ENCODE measurements around the gene AMT. TPM values are rescaled to one million over a fixed set of nuclear protein-coding genes. Genes with fewer than 3 reads are reported as not detected.

AMT gene
- total and polyA plus RNA-seq, 2 of the 13 experiments (the other 11 are each of a cell fraction or from before 2014, with no cell fraction given): 35.3 to 59.0 TPM

GRCh38 chr3:49469037-49469935 is 47.0 kb upstream of the AMT start (continued):
- TF ChIP-seq RNF219 (CRISPR knock-in tag; IDR thresholded peaks at IDR 0.05): no peak
- TF ChIP-seq NCOA2 (CRISPR knock-in tag; IDR thresholded peaks at IDR 0.05): peak; percentile 13
- TF ChIP-seq ZNF691 (CRISPR knock-in tag; IDR thresholded peaks at IDR 0.05; ENCODE audit: borderline replicate concordance, low read depth): 0 out of 2 replicates have a peak, but pooled peaks have one; percentile 39
- TF ChIP-seq ZNF382 (CRISPR knock-in tag; IDR thresholded peaks at IDR 0.05; ENCODE audit: borderline replicate concordance): no peak
- TF ChIP-seq FOSL2 (CRISPR knock-in tag; IDR thresholded peaks at IDR 0.05): no peak
- TF ChIP-seq GLI4 (CRISPR knock-in tag; IDR thresholded peaks at IDR 0.05; ENCODE audit: borderline replicate concordance): no peak
- TF ChIP-seq CAMTA2 (CRISPR knock-in tag; IDR thresholded peaks at IDR 0.05; ENCODE audit: borderline replicate concordance): no peak
- TF ChIP-seq HNRNPLL (IDR thresholded peaks at IDR 0.05; ENCODE audit: low read depth, low read length, poor library complexity, severe bottlenecking): no peak
- TF ChIP-seq ESRRA (CRISPR knock-in tag; IDR thresholded peaks at IDR 0.05; ENCODE audit: low read depth): no peak
- no peak for TF ChIP-seq ZNF564 (CRISPR knock-in tag; IDR thresholded peaks at IDR 0.05)
- TF ChIP-seq ZNF589 (CRISPR knock-in tag; conservative IDR thresholded peaks at IDR 0.05): no peak
- TF ChIP-seq ZNF746 (CRISPR knock-in tag; IDR thresholded peaks at IDR 0.05): no peak
- TF ChIP-seq ZNF792 (CRISPR knock-in tag; IDR thresholded peaks at IDR 0.05): no peak; the same call in 1 of the 2 replicates
- no peak for TF ChIP-seq SYNCRIP (IDR thresholded peaks at IDR 0.05; ENCODE audit: insufficient read depth, low read depth, low read length)
- no peak for TF ChIP-seq ZNF232 (CRISPR knock-in tag; IDR thresholded peaks at IDR 0.05; ENCODE audit: borderline replicate concordance)
- TF ChIP-seq ZNF839 (CRISPR knock-in tag; IDR thresholded peaks at IDR 0.05; ENCODE audit: borderline replicate concordance): no peak
- no peak for TF ChIP-seq ZBTB25 (CRISPR knock-in tag; IDR thresholded peaks at IDR 0.05)
- TF ChIP-seq CREB3 (CRISPR knock-in tag; IDR thresholded peaks at IDR 0.05): no peak
- no peak for TF ChIP-seq ZFP82 (CRISPR knock-in tag; IDR thresholded peaks at IDR 0.05; ENCODE audit: borderline replicate concordance)
- no peak for TF ChIP-seq ATF3 (CRISPR knock-in tag; IDR thresholded peaks at IDR 0.05)
- TF ChIP-seq ZNF816 (CRISPR knock-in tag; IDR thresholded peaks at IDR 0.05; ENCODE audit: borderline replicate concordance): no peak
- no peak; the same call in 1 of the 2 replicates for TF ChIP-seq SRY (CRISPR knock-in tag; IDR thresholded peaks at IDR 0.05)
- TF ChIP-seq POLR2G (IDR thresholded peaks at IDR 0.05; ENCODE audit: low read depth, low read length): 0 out of 2 replicates have a peak, but pooled peaks have one; percentile 58

Data from HepG2 (cell line).